HG03439 (cell line): ENCODE measurements around the gene KRTAP29-1.

Experiments used
- ATAC-seq: cut with Tn5 transposase; IDR thresholded peaks from one replicate; pipeline ENCODE4 v1.9.1; 2021; ENCODE audit warnings: mild to moderate bottlenecking, moderate library complexity; ENCODE audit not compliant: unreplicated experiment

The KRTAP29-1 gene

GRCh38 chr17:41328207-41328606 lies 25.6 kb upstream of the KRTAP29-1 start:
- ATAC-seq, result no peak

GRCh38 chr17:41327411-41328120 lies 24.9 kb upstream of the KRTAP29-1 start:
- ATAC-seq, result no peak

- no peak for ATAC-seq
Observed at GRCh38 chr17:41326173-41327145, 23.8 kb upstream of the KRTAP29-1 start.

- ATAC-seq, result no peak
Observed at GRCh38 chr17:41325611-41326010, 23.0 kb upstream of the KRTAP29-1 start.

- no peak for ATAC-seq
Observed at GRCh38 chr17:41325126-41325525, 22.5 kb upstream of the KRTAP29-1 start.

GRCh38 chr17:41324180-41325075 lies 21.8 kb upstream of the KRTAP29-1 start:
- ATAC-seq, result no peak

- no peak for ATAC-seq
Observed at GRCh38 chr17:41322903-41323895, 20.5 kb upstream of the KRTAP29-1 start.

GRCh38 chr17:41322094-41322902 lies 19.6 kb upstream of the KRTAP29-1 start:
- no peak for ATAC-seq

GRCh38 chr17:41318231-41318630 lies 15.6 kb upstream of the KRTAP29-1 start:
- no peak for ATAC-seq

- ATAC-seq, result no peak
Observed at GRCh38 chr17:41315814-41316445, 13.3 kb upstream of the KRTAP29-1 start.

GRCh38 chr17:41315204-41315794 lies 12.6 kb upstream of the KRTAP29-1 start, which contains the start of gene KRTAP17-1:
KRTAP17-1 (minus strand) TSS chr17:41315710; CDS start chr17:41315650, 60 bp downstream.
- no peak for ATAC-seq

GRCh38 chr17:41311111-41311510 lies 8.5 kb upstream of the KRTAP29-1 start:
- ATAC-seq, result no peak

- no peak for ATAC-seq
Observed at GRCh38 chr17:41308918-41309359, 6.3 kb upstream of the KRTAP29-1 start, which contains the start of gene KRTAP16-1. KRTAP16-1 (minus strand) TSS chr17:41309309; CDS start chr17:41309253, 56 bp downstream.

- no peak for ATAC-seq
Observed at GRCh38 chr17:41308251-41308917, 5.7 kb upstream of the KRTAP29-1 start.

- no peak for ATAC-seq
Observed at GRCh38 chr17:41307647-41308046, 5.0 kb upstream of the KRTAP29-1 start.

GRCh38 chr17:41304091-41304490 lies 1.4 kb upstream of the KRTAP29-1 start:
- ATAC-seq, result no peak

- no peak for ATAC-seq
Observed at GRCh38 chr17:41302981-41303380, 330 bp upstream of the KRTAP29-1 start.
